Stimulated activated CD8-positive, alpha-beta memory T cell treated with anti-CD3 and anti-CD28 coated beads, Interleukin-7, amount 100 ng/mL, for 24 hours (primary cell): ENCODE measurements around the gene INTU.
"Not testable (repeated sequence)": the region's sequence is repeated elsewhere in the genome, so short reads cannot be mapped to it uniquely, and the experiment has no call there.

ENCODE experiments used
- DNase-seq: peaks from one replicate; pipeline ENCODE4 v3.0.0-alpha.2; 2020; ENCODE audit warnings: low read depth

INTU gene

DNA sequence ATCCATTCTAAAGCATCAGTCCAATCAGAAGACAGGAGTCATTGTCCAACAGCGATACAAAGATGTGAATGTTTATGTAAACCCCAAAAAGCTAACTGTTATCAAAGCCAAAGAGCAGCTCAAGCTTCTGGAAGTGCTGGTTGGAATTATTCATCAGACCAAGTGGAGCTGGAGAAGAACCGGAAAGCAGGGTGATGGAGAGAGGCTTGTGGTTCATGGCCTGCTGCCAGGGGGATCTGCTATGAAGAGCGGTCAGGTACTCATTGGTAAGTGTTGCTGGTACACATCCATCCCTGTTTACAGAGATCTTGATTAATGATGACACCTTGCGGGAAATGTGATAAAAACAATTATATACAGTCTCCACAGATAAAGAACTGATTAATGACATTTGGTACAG, 11.0 kb downstream of the INTU start:
- DNase-seq = no peak

DNA sequence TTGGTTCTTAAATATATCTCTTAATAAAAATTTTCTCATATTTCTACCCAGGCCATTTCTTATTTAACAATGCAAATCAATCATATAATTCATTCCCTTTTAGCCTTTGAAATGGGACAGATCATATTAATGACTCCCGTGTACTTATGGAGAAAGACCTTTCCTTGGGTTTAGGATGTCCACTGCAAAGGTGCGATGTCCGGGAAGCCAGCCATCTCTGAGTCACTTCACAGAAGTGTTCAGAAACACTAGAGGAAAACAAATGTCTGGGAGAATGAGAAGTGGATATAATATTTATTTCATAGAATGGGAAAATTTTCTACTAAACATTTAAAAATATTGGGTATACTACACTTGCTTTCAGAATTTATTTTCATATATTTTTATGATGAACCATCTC, 15.3 kb downstream of the INTU start:
- no peak for DNase-seq

DNA sequence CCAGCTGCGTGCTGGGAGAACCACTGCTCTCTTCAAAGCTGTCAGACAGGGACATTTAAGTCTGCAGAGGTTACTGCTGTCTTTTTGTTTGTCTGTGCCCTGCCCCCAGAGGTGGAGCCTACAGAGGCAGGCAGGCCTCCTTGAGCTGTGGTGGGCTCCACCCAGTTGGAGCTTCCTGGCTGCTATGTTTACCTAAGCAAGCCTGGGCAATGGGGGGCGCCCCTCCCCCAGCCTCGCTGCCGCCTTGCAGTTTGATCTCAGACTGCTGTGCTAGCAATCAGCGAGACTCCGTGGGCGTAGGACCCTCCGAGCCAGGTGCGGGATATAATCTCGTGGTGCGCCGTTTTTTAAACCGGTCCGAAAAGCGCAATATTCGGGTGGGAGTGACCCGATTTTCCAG, 22.8 kb downstream of the INTU start:
- DNase-seq = not testable (repeated sequence)

DNA sequence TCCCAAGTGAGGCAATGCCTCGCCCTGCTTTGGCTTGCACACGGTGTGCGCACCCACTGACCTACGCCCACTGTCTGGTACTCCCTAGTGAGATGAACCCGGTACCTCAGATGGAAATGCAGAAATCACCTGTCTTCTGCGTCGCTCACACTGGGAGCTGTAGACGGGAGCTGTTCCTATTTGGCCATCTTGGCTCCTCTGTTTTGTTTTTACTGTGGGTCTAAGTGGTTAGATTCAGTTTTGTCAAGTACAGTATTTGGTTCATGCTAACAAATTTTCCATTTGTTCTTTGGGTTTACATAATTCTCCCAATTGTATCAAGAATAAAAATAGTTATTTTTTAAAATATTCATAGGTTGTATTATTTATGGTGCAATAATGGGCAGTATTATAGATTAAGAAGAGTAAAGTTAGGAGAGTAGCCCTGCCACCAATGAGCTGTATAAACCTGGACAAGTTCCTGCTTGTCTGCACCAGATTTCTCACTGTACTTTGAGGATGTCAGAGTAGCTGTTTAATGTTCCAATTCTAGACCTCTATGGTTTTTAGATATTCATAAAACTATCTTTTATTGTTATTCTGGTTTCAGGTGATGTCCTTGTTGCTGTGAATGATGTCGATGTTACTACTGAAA, 23.4 kb downstream of the INTU start:
- no peak for DNase-seq

DNA sequence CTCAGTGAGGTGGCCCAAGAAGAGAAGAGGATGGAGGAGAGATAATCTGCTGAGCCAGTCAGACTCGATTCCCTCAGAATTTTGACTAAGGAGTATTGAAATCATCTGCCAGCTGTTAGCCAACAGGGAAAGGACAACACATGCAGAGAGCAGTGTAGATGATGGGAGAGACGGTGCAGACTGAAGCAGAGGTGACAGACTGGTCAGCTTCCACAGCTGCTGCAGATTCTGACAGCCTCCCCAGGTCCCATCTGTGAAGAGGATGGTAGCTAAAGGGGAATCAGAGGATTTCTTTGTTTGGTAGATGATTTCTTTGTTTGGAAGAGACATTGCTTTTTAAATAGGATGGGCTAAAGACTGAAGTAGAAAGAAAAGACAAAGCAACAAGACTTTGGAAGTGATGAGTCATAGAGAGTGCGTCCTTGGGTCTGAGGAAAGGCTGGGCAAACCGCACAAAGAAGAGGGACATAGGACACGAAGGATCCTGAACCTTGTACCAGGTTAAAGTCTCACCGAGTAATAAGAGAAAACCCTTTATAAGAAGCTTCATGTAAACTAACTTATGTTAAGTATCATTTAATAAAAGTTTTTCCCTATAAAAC, 27.6 kb downstream of the INTU start:
- DNase-seq = no peak

DNA sequence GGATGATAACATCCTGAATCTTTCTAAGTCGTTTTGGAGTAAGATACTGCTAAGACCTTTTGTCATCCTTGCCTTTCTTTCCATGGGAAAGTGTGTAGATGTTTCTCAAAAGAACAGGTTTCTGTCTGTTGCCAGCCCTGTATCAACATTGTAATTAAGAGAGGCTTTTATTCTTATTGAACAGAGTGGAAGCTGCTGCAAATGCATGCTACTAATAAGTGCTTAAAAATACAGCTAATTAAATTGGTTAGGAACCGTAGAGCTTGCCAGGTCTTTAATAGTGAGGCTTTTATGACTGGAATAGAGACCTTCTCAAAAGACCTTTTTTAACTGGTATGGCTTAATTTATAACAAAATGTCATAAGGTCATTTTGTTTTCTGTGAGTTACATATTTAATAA, 34.4 kb downstream of the INTU start:
- no peak for DNase-seq

DNA sequence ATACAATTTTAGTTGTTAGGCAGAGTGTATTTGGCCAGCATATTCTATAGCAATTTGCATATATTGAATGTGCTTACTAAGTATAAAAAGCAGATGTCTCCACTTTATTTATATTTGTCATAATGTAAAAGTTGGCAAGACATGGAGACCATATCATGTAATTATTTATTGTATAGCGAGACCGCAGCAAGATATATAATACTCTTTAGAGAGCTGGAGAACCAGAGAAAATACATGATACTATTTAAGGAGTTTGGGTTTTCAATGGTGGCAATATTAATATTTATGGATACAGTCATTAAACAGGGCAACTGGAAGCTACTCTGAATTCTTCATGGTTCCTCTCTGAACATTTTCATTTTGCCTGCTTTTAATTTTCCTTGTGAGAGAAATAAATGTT, 35.0 kb downstream of the INTU start:
- no peak for DNase-seq

DNA sequence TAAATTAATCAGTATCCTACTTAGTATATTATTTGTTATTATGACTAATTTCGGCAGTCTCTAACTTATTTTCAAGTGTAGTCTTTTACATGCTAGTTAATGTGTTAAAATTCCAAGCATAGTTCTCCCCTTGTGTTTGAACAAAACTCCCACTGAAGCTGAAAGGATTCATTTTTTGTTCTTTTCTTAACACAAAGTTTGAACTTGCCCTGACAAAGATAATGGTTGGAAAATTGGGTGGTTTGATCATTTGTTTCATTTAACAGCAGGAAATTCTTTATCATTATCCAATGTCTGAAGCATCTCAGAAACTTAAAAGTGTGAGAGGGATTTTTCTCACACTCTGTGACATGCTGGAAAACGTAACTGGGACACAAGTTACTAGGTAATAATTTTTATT, 36.0 kb downstream of the INTU start:
- no peak for DNase-seq

DNA sequence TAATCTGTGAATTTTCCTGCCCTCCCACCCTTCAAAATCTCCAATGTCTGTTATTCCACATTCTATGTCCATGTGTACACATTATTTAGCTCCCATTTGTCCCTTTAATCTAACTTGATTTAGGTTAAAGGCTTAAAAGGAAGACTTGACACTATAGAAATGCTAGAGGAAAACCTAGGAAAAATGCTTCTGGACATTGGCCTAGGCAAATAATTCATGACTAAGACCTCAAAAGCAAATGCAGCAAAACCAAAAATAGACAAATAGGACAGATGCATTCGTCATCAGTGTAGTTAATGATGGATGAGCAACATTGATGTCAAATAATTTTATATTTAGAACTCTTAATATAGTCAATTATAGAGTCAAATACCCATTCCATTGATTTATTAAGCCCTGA, 36.9 kb downstream of the INTU start:
- no peak for DNase-seq

DNA sequence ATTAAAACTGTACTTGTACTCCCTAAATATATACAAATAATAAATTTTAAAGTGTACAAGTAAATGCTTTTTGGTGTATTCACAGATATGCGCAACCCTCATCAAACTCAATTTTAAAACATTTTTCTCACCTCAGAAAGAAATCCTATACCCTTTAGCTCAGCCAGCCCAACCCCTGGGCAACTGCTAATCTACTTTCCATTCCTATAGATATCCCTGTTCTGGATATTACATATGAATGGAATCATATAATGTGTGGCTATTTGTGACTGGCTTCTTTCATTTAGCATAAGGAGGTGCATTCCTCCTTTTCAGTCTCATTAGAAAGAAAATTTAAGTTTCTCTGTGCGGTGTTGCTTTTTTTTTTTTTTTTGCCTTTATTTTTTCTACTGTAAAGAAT, 39.4 kb downstream of the INTU start:
- DNase-seq = no peak

DNA sequence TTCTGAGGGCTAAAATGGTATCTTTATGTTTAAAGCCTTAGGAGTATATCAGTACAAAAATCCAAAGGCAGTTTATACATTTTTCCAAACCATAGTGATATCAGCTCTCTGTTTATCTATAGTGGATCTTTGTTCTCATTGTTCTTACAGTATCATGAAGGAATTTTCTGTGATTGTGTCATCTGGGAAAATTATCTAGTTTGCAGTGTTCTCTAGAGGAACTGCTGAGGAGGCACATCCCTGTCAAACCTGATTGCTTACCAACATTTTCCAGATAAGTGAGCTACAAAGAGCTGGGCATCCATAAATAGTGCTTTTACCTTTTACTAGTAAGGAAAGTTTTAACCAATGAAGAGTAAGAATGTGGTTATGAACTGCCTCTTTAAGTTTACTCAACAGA, 52.5 kb downstream of the INTU start:
- DNase-seq = no peak

DNA sequence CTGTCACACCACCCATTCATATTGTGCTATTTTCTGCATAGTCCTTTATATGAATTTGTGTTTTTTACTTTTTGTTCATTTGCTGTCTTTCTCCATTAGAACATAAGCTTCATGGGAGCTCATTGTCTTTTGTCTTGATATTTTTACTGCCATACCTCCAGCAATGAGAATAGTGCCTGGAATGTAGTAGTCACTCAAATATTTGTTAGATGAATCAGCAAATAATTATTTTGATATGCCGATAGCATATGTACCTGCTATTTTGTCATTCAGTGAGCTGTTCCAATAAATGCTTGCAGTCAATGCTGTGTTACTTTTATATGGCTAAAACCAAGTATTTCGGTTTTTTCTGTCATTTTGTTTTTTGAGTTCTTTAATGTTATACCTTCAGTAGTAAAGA, 53.9 kb downstream of the INTU start:
- no peak for DNase-seq

DNA sequence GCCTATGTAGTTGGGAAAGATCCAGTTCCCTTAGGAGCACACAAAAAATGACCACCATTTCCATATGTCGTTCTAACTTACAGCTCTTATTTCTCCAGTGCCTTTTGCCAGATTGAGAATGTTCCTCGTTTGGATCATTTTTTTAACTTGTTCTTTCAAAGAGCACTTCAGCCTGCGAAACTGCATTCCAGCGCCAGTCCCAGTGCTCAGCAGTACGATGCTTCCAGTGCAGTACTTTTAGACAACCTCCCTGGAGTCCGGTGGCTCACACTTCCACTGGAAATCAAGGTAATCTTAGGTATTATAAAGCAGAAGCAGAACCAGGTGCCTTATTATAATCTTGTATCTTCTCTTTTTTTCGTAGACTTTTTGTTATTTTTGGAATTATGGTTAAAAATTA, 54.8 kb downstream of the INTU start:
- DNase-seq = no peak

DNA sequence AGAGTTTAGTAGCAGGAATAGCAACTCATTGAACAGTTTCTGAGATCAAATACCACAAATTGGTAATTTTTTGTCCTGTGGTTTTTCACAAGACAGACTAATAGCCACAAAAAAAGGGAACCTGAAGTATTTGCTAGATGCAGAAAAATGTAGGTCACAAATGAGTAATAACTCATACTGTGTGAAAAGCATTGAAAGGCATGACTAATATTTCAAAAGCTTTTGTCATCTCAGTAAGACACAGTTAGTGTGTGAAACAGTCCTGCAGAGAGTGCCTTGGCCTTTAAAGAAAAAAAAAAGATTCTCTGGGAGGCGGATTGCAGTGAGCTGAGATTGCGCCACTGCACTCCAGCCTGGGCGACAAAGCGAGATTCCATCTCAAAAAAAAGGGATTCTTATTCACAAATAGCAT, 66.0 kb downstream of the INTU start:
- no peak for DNase-seq

DNA sequence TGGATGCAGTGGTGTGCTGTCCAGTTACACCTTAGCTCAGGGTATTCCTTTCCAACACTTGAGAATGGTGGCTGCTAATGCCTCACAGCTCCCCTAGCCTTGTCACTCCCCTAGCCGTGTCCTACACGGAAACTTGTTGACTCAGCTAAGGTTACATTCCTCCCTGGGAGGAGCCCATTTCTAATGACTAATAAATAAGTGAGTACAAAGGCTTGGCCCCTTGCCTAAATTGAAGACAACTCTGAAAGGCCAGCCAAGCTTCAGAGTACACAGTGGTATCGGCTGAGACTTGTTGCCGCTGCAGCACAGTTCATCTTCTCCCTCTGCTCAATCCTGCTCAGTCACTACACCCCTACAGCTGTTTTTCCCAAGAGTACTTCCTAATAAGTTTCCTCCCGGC, 76.2 kb downstream of the INTU start:
- no peak for DNase-seq

DNA sequence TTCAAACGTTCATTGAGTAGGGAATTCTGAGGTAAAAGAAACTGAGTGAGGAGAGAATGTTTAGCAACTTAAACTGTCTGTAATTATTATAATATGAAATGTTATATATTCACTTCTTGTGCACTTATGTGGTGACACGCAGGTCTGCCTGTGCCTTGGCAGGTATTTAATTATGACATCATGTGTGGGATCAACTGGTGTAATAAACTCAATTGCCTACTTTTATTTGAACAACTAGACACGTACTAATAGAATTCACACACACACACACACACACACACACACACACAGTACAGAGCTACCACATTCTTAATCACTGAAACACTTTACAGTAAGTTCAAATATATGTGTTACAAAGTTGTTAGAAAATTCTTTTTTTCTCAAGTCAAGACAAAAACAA, 76.7 kb downstream of the INTU start:
- no peak for DNase-seq

DNA sequence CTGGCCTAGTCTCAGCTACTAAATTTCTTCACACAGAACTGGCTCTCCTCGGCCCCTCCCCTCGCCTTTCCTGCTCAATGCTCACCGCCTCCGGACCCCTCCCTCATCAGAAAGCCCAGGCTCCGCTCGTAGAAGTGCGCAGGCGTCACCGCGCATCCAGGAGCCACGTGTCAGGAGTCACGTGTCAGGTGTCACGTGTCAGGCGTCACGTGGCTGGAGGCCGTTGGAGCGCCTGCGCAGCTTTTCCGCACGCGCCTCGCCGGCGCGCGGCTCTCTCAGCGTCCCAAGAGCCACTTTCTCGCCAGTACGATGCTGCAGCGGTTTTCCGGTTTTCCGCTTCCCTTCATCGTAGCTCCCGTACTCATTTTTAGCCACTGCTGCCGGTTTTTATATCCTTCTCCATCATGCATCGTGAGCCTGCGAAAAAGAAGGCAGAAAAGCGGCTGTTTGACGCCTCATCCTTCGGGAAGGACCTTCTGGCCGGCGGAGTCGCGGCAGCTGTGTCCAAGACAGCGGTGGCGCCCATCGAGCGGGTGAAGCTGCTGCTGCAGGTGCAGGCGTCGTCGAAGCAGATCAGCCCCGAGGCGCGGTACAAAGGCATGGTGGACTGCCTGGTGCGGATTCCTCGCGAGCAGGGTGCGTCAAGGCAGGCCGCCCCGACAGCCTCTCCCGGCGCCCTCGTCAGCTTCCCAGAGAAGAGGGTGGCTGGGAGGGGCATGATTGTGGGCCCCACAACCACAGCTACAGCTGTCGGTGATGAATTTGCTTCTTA, 97.6 kb downstream of the INTU start, which contains the start of gene SLC25A31:
Gene SLC25A31, plus strand, starts transcription at position 259 of the 772 bp plus-strand sequence. Its CDS starts 146 bp downstream, at position 405.
- DNase-seq = no peak

DNA sequence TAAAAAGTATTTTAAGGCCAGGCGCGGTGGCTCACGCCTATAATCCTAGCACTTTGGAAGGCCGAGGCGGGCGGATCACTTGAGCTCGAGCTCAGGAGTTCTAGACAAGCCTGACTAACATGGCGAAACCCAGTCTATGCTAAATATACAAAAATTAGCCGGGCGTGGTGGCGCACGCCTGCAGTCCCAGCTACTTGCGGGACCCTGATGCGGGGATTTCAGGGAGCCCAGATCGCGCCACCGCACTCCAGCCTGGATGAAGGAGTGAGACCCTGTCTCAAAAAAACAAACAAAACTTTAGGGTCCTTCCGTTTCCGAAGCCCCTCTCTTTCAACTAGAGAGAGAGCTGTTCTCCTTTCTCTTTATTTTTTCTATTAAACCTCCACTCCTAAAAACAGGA, 98.6 kb downstream of the INTU start:
- DNase-seq = no peak

DNA sequence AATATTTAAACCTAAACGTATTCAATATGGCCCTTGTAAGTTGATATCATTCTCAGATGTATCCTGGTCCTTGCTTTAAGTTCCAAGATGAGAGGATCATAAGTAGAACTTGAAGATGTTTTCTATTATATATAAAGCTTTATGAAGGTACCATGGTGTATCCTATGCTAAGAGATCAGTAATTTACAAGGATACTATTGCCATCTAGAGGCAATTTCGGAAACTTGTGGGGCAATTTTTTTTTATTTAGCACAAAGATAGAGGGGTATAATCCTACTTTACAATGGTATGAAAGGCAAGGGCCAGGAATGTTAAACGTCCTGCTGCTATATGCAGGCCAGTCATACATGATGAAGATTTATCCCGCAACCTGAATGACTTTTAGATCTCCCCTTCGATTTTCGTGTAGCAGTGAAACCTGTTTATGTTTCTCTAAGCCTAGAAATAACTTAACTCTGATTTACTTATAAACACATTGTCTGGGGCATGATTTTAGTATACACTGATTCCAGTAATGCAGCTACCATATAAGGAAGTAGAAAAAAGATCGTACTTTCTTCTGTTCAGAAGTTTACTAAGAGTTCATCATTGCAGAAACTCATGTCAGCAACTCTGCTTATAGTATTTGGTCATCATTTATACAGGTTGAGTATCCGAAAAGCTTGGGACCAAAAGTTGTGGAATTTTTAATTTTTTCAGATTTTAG, 100.0 kb downstream of the INTU start:
- no peak for DNase-seq

DNA sequence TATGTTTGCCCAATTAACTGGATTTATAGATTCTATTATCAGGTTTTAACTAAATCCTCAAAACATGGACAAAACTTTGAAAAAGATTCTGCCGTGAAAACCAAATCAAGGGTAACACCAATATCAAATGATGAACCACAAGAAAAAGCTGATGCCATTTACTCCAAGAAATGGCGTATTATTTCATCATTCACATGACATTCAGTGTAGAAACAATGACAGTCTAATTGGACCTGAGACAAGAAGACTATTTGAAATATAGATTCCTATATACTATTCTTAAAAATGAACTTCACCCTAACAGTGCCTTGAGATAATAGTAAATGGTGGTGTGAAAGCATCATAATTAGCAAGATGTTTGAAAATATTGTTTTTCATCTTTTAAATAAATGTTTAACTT, 102.2 kb downstream of the INTU start:
- no peak for DNase-seq

DNA sequence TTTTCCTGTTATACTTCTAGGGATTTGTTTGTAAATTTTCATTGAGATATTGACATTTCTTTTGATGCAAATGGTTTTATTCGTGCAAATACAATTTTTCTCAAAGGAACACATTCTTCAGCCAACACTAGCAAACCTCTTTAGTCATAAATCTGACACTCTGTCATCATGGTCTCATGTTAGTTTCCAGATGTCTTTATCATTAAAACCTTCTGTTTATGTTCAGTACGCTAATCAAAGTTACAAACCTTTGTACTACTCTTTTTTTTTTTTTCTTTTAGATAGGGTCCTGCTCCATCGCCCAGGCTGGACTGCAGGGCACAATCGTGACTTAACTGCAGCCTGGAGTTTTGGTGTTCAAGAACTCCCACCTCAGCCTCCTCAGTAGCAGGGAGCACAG, 104.5 kb downstream of the INTU start:
- DNase-seq = no peak

DNA sequence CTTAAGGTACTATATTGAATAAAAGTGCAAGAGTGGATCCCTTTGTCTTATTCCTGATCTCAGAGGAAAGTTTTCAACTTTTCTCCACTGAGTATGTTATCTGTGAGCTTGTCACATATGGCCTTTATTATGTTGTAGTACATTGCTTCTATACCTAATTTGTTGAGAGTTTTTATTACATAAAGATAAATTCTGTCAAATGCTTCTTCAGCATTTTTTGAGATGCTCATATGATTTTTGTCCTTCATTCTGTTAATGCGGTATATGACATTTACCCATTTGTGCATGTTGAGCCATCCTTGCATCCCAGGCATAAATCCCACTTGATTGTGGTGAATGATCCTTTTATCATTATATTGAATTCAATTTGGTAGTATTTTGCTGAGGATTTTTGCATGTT, 108.5 kb downstream of the INTU start:
- DNase-seq = no peak

DNA sequence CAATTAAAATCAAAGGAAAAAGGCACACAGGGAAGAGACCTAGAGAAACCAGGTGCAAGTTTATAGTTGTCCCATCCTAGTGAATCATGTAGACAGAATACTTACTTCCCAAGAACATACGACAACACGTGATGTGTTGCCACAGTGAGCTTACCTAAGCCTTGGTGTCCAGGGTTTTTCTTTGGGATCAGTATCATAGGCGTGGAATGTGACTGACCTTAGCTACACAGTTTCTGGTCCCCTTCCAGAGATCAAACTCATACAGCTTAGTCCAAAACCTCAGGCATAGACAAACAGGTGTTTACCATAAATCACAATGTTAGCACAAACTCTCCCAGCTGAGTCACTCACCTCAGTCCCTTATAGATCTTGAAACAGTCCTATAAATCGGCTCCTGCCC, 115.1 kb downstream of the INTU start:
- no peak for DNase-seq
